Activated T-cell treated with anti-CD3 and anti-CD28 coated beads, Interleukin-2, amount 50 U/mL, for 4 hours (primary cell): ENCODE results near the gene SPATA20. TPM values are rescaled to one million over a fixed set of nuclear protein-coding genes. Genes with fewer than 3 reads are reported as not detected.

ENCODE experiments used
- ATAC-seq, 2 donors: fragments of 200-7000 bp; cut with Tn5 transposase; one replicate each; pipeline ENCODE4 v1.10.0; 2021
- DNase-seq: peaks from one replicate; pipeline ENCODE4 v3.0.0-alpha.2; 2020
- H3K27me3 Mint-ChIP-seq: one replicate; pipeline ENCODE4 v1.8.0; 2021; ENCODE audit warnings: low read depth, mixed read lengths
- H3K36me3 Mint-ChIP-seq: one replicate; pipeline ENCODE4 v1.8.0; 2022; ENCODE audit warnings: mixed read lengths; ENCODE audit not compliant: insufficient read depth
- H3K4me1 Mint-ChIP-seq: one replicate; pipeline ENCODE4 v1.8.0; 2021; ENCODE audit warnings: low read depth, mixed read lengths
- H3K4me3 Mint-ChIP-seq: one replicate; pipeline ENCODE4 v1.8.0; 2021; ENCODE audit warnings: mild to moderate bottlenecking, moderate library complexity, mixed read lengths
- H3K9me3 Mint-ChIP-seq: one replicate; pipeline ENCODE4 v1.8.0; 2021; ENCODE audit warnings: mixed read lengths
- total RNA-seq, 3 donors: library from RNA; stranded (reverse); gene quantifications; one replicate each; pipeline ENCODE4 v1.2.1, GENCODE V29; 2021

The SPATA20 gene
- total RNA-seq, 3 donors from 2014 or later = 6.5 to 16.9 (median 13.5) TPM

DNA sequence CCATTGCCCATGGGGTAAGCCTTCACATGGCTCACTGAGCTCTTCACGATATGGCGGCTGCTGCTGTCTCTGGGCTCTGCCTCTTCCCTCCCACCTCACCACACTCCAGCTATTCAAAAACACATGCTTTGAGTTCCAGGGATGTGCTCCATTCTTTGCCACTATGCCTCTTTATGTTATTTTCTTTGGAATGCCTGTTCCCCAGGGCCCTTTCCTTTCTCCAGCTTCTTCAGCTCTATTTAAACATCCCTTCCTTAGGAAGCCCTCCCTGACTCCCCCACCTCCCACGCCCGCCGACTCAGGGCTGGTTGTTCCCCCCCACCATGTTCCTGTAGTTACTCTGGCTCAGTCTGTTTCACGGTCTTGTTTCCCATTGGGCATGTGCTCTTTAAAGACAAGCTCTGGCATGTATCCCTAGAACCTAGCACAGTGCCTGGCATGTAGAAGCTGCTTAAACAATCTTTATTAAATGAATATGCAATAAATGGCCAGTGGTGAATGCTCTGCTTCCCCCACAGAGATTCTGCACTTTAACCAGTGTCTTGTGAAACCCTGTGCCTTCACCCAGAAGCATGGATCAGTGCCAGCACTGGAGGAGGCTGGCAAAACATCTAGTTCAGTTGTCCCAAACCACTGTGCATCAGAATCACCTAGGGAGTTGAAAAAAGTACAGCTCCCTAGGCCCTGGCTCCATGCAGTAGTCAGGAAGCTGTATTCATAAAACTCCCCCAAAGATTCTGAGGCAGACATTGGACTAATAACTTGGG, 31.9 kb upstream of the SPATA20 start:
- Mint-ChIP-seq H3K4me1 (peaks cover 27% of the 10 kb centered on the region), H3K9me3 (no peaks in the 10 kb centered on the region), H3K4me3 (no peak overlapping the region), H3K36me3 (no peaks in the 10 kb centered on the region), H3K27me3 (no peaks in the 10 kb centered on the region)
- ATAC-seq (no peak), DNase-seq (no peak)

DNA sequence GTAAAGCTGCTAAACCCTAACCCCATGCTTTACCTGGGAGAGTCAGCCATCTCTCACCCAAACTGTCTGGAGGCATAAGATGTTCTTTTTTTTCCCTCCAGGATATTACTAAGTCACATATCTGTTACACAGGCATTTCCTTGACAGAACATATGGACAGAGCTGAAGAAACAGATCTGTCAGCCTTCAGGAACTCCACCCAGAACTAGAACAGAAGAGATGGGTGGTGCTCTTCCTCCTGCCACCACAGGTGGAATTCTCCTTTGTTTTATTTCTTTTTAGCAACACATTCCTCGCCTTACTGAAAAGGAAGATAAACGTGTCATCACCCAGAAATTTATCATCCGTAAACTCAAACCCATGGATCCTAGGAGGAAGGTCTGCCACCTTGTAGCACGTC, 30.0 kb upstream of the SPATA20 start:
- H3K36me3 Mint-ChIP-seq = no peaks in the 10 kb centered on the region
- DNase-seq (no peak), ATAC-seq (no peak)
- H3K9me3 Mint-ChIP-seq = no peaks in the 10 kb centered on the region
- no peak overlapping the region for H3K4me3 Mint-ChIP-seq
- H3K27me3 Mint-ChIP-seq = no peaks in the 10 kb centered on the region
- H3K4me1 Mint-ChIP-seq = peaks cover 12% of the 10 kb centered on the region

- no peak overlapping the region for H3K4me3 Mint-ChIP-seq
- no peak for ATAC-seq
- H3K9me3 Mint-ChIP-seq = no peaks in the 10 kb centered on the region
- H3K36me3 Mint-ChIP-seq = no peaks in the 10 kb centered on the region
- no peaks in the 10 kb centered on the region for H3K27me3 Mint-ChIP-seq
- peaks cover 8% of the 10 kb centered on the region for H3K4me1 Mint-ChIP-seq
- no peak for DNase-seq
These were observed 29.2 kb upstream of the SPATA20 start for GRCh38 chr17:50517504-50518383.

DNA sequence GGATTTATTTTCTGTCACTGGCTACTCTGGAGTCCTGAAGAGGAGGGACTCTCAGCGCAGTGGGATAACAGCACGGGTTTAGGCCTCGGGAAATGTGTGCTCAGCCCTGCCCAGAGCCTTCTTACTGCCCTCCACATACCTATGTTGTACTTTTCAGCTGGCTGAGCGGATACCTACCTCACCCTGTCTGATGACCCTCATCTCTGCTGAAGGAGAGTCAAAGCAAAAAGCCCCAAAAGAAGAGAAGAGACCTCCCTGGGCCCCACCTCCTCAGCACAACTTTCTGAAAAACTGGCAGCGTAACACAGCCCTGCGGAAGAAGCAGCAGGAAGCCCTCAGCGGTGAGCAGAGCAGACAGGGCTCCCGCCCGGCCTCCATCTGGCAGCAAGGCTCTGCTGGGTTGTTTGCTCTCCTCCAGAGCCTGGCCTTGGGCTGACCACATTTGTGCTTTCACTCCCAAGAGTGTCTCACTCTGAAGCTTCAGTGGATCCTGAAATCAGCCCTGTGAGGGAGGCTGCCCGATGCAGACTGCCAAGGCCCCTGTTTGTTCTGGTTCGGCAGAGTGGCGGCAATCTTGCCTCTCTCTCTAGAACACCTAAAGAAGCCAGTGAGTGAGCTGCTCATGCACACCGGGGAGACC, 28.5 kb upstream of the SPATA20 start:
- no peak for ATAC-seq
- H3K36me3 Mint-ChIP-seq = no peaks in the 10 kb centered on the region
- no peaks in the 10 kb centered on the region for H3K27me3 Mint-ChIP-seq
- H3K4me3 Mint-ChIP-seq = no peak overlapping the region
- no peaks in the 10 kb centered on the region for H3K9me3 Mint-ChIP-seq
- no peak for DNase-seq
- H3K4me1 Mint-ChIP-seq = peaks cover 8% of the 10 kb centered on the region

DNA sequence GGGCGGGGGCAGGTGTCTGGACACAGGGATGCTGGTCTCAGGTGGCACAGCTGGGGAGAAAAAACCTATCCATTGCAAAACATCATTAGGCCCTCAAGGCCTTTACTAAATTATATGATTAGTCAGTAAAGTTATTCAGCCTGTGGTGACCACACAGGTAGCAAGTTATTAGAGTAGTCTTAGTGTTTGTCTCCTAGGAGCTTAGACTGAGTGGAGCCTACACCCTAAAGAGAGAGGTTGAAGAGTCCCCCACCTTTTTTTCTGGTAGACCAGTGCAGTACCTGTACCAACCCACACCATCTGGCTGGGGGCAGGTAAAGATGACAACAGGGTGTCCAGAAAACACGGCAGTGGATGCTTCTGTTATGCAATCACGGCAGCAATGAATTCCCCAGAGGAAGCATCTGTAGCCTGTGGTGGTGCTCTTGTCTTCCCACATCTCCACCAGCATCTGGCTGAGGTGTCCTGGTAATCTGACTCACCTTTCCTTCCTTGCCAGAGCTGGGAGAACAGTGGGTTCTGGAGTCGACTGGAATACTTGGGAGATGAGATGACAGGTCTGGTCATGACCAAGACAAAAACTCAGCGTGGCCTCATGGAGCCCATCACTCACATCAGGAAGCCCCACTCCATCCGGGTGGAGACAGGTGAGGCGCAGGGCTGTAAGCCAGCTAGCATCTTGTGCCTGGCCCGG, 27.7 kb upstream of the SPATA20 start:
- Mint-ChIP-seq H3K4me3 (no peak overlapping the region), H3K27me3 (no peaks in the 10 kb centered on the region), H3K36me3 (no peaks in the 10 kb centered on the region), H3K4me1 (peaks cover 8% of the 10 kb centered on the region), H3K9me3 (no peaks in the 10 kb centered on the region)
- DNase-seq = no peak
- ATAC-seq = no peak

DNA sequence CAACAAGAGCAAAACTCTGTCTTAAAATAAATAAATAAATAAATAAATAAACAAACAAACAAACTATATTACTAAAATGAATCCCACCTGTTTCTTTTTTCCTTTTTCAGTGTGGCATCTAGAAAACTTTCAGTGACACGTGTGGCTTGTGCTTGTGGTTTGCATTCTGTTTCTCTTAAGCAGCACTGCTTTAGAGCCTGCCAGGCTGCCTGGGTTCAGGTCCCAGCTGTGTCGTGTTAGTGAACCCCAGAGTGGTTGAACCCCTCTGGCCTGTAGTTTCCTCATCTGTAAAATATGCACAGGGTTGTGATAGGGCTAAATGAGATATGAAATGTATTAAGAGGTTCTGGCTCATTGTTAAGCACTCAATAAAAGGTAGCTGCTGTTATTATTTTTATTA, 26.5 kb upstream of the SPATA20 start:
- no peak for ATAC-seq
- Mint-ChIP-seq H3K36me3 (no peaks in the 10 kb centered on the region), H3K9me3 (no peaks in the 10 kb centered on the region), H3K4me1 (peaks cover 8% of the 10 kb centered on the region), H3K4me3 (no peak overlapping the region), H3K27me3 (no peaks in the 10 kb centered on the region)
- DNase-seq = no peak

DNA sequence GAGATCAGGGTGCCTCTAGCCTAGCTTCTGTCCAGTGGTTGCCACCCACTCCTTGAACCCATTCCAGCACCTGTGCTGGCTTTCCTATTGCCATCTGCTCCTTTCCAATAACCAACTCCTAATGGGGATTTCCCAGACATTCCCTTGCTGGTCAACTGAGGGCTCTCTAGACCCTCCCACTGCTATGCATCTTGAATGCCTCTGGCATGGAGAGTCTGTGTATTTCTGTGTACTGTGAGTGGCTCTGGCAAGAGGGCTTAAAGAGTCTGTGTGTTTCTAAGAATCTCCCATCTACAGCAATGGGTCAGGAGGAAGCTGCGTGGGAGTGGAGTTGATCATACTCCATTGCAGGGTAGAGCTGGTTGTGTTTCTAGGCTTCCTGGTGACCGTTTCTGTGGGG, 25.5 kb upstream of the SPATA20 start:
- H3K27me3 Mint-ChIP-seq = no peaks in the 10 kb centered on the region
- no peaks in the 10 kb centered on the region for H3K36me3 Mint-ChIP-seq
- H3K4me1 Mint-ChIP-seq = peaks cover 8% of the 10 kb centered on the region
- no peak for ATAC-seq
- DNase-seq = no peak
- no peak overlapping the region for H3K4me3 Mint-ChIP-seq
- no peaks in the 10 kb centered on the region for H3K9me3 Mint-ChIP-seq

DNA sequence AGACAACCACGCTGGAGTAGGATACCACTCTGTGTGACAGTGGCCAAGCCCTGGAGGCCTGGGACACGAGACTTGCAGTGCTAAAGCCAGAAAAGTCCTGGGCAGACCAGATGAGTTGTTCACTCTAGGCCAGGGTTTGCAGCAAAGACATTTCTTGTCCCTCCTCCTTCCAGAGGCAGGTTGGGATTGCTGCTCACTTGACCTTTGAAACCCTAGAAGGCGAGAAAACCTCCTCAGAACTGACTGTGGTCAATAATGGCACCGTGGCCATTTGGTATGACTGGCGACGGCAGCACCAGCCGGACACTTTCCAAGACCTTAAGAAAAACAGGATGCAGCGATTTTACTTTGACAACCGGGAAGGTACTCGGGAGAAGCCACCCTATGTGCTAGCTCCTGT, 24.2 kb upstream of the SPATA20 start:
- peaks cover 3% of the 10 kb centered on the region for H3K27me3 Mint-ChIP-seq
- ATAC-seq = no peak
- DNase-seq = no peak
- no peaks in the 10 kb centered on the region for H3K36me3 Mint-ChIP-seq
- H3K4me1 Mint-ChIP-seq = no peaks in the 10 kb centered on the region
- H3K9me3 Mint-ChIP-seq = no peaks in the 10 kb centered on the region
- no peak overlapping the region for H3K4me3 Mint-ChIP-seq

- H3K27me3 Mint-ChIP-seq = peaks cover 3% of the 10 kb centered on the region
- H3K4me1 Mint-ChIP-seq = no peaks in the 10 kb centered on the region
- no peaks in the 10 kb centered on the region for H3K9me3 Mint-ChIP-seq
- ATAC-seq = no peak
- H3K4me3 Mint-ChIP-seq = no peak overlapping the region
- no peaks in the 10 kb centered on the region for H3K36me3 Mint-ChIP-seq
- no peak for DNase-seq
These were observed 23.8 kb upstream of the SPATA20 start for GRCh38 chr17:50523208-50523607.

- Mint-ChIP-seq H3K4me1 (no peaks in the 10 kb centered on the region), H3K36me3 (no peaks in the 10 kb centered on the region), H3K4me3 (no peak overlapping the region), H3K9me3 (no peaks in the 10 kb centered on the region), H3K27me3 (peaks cover 17% of the 10 kb centered on the region)
- DNase-seq = no peak
- ATAC-seq = no peak
These were observed 22.1 kb upstream of the SPATA20 start for GRCh38 chr17:50524838-50525237.

- H3K4me1 Mint-ChIP-seq = peaks cover 3% of the 10 kb centered on the region
- no peak overlapping the region for H3K4me3 Mint-ChIP-seq
- ATAC-seq (no peak), DNase-seq (no peak)
- H3K27me3 Mint-ChIP-seq = peaks cover 40% of the 10 kb centered on the region
- H3K9me3 Mint-ChIP-seq = no peaks in the 10 kb centered on the region
- no peaks in the 10 kb centered on the region for H3K36me3 Mint-ChIP-seq
These were observed 19.7 kb upstream of the SPATA20 start for GRCh38 chr17:50527155-50527762.

- ATAC-seq = no peak
- DNase-seq = no peak
- Mint-ChIP-seq H3K36me3 (no peaks in the 10 kb centered on the region), H3K4me1 (peaks cover 4% of the 10 kb centered on the region), H3K27me3 (peaks cover 48% of the 10 kb centered on the region), H3K4me3 (no peak overlapping the region), H3K9me3 (no peaks in the 10 kb centered on the region)
These were observed 19.0 kb upstream of the SPATA20 start for GRCh38 chr17:50527949-50528474.

DNA sequence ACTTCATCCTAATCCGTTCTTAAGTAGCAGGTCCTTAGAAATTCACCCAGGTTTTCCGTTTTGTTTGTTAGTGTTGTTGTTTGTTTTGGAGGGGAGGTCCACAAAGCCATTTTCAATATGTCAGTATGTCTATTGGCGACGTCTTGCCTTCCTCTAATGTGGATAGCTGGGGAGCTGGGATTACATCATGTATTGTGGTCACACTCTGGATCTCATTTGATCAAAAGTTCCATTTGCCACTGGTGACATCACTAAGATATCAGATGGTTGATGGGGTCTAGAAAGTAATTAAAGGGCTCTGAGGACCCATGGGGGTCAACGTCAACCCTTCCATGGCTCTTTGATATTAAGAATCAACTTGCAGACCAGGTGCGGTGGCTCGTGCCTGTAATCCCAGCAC, 17.1 kb upstream of the SPATA20 start:
- no peaks in the 10 kb centered on the region for H3K36me3 Mint-ChIP-seq
- peaks cover 14% of the 10 kb centered on the region for H3K4me1 Mint-ChIP-seq
- no peak for DNase-seq
- H3K4me3 Mint-ChIP-seq = no peak overlapping the region
- no peaks in the 10 kb centered on the region for H3K9me3 Mint-ChIP-seq
- peaks cover 64% of the 10 kb centered on the region for H3K27me3 Mint-ChIP-seq
- ATAC-seq = no peak
